MM.1S (cell line): ENCODE results near the gene PLEKHG1.

Source experiments
- DNase-seq: peaks from one replicate; pipeline ENCODE4 v3.0.0-alpha.2; 2015
- H2AFZ ChIP-seq: fragments of 300-600 bp; sonication (generic); 2 replicates; pipeline ENCODE4 v1.6.0; 2016; ENCODE audit warnings: antibody characterized with exemption, low read length
- H3F3A ChIP-seq: fragments of 300-600 bp; sonication (generic); 2 replicates; pipeline ENCODE4 v1.6.1; 2016; ENCODE audit warnings: mild to moderate bottlenecking, antibody characterized with exemption, low read length, moderate library complexity, mixed read lengths; ENCODE audit not compliant: insufficient read depth
- H3K27ac ChIP-seq: fragments of 300-600 bp; sonication (generic); 2 replicates; pipeline ENCODE4 v1.5.1; 2016; ENCODE audit warnings: mild to moderate bottlenecking, low read length
- H3K27me3 ChIP-seq: fragments of 300-600 bp; sonication (generic); replicated peaks from 2 replicates; pipeline ENCODE4 v1.6.0; 2016; ENCODE audit warnings: low read length; ENCODE audit not compliant: insufficient read depth
- H3K36me3 ChIP-seq: fragments of 300-600 bp; sonication (generic); replicated peaks from 2 replicates; pipeline ENCODE4 v1.6.1; 2016; ENCODE audit warnings: mild to moderate bottlenecking, low read length, mixed read lengths; ENCODE audit not compliant: insufficient read depth
- H3K4me1 ChIP-seq: fragments of 300-600 bp; sonication (generic); 2 replicates; pipeline ENCODE4 v1.6.1; 2016; ENCODE audit warnings: low read length, mixed read lengths
- H3K4me2 ChIP-seq: fragments of 300-600 bp; sonication (generic); 2 replicates; pipeline ENCODE4 v1.6.0; 2016; ENCODE audit warnings: low read depth, low read length
- H3K4me3 ChIP-seq: fragments of 300-600 bp; sonication (generic); 2 replicates; pipeline ENCODE4 v1.5.1; 2016; ENCODE audit warnings: low read length, mixed read lengths
- H3K79me2 ChIP-seq: fragments of 300-600 bp; sonication (generic); 2 replicates; pipeline ENCODE4 v1.6.1; 2016; ENCODE audit warnings: mixed run types, low read length, mixed read lengths
- H3K9ac ChIP-seq: fragments of 300-600 bp; sonication (generic); 2 replicates; pipeline ENCODE4 v1.6.1; 2016; ENCODE audit warnings: low read length, mixed read lengths
- H3K9me2 ChIP-seq: fragments of 300-600 bp; sonication (generic); replicated peaks from 2 replicates; pipeline ENCODE4 v1.6.1; 2016; ENCODE audit warnings: mild to moderate bottlenecking, low read length, mixed read lengths; ENCODE audit not compliant: insufficient read depth
- H3K9me3 ChIP-seq: fragments of 300-600 bp; sonication (generic); replicated peaks from 2 replicates; pipeline ENCODE4 v1.6.1; 2016; ENCODE audit warnings: mild to moderate bottlenecking, low read length, mixed read lengths; ENCODE audit not compliant: insufficient read depth
- H4K20me1 ChIP-seq: fragments of 300-600 bp; sonication (generic); 2 replicates; pipeline ENCODE4 v1.6.1; 2016; ENCODE audit warnings: mild to moderate bottlenecking, low read length, moderate library complexity, mixed read lengths; ENCODE audit not compliant: insufficient read depth
- EZH2 ChIP-seq: fragments of 300-600 bp; sonication (generic); optimal IDR thresholded peaks from 2 replicates; pipeline ENCODE3; 2017; ENCODE audit warnings: low read depth, mild to moderate bottlenecking, antibody characterized with exemption, low read length, mixed read lengths
- EZH2phosphoT487 ChIP-seq: fragments of 300-600 bp; sonication (generic); IDR thresholded peaks from 2 replicates; pipeline ENCODE4 v1.6.1; 2018; ENCODE audit warnings: antibody characterized with exemption, low read length
- TF ChIP-seq, protein P1 (sequence below): fragments of 300-600 bp; sonication (generic); IDR thresholded peaks from 2 replicates; pipeline ENCODE4 v1.5.1; 2016; ENCODE audit warnings: antibody characterized with exemption, low read length, mixed read lengths

PLEKHG1 gene

DNA sequence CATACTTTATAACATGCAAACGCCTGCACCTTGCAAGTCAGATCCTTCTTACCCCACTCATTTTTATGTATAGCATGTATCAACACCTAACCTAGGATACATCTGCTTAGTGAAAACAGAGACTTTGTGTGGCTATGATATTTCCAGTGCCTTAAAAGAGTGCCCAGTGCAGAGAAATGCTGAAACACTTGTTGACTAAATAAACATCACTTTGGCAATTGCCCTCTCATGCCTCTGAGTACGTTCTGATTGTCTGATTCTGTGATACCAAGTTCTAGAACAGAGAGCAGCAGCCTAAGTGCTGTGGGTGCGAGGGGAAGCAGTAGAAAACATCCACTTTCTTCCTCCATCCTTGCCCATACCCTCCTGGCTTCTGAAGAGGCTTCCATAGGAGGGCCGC is 13.6 kb downstream of the PLEKHG1 start:
- Histone ChIP-seq H3K36me3 (no peaks in the 10 kb centered on the region), H3F3A (no peaks in the 10 kb centered on the region), H3K9me2 (no peaks in the 10 kb centered on the region), H3K27me3 (no peaks in the 10 kb centered on the region), H3K4me2 (no peak overlapping the region), H3K9me3 (no peaks in the 10 kb centered on the region), H3K9ac (no peak overlapping the region), H3K27ac (no peak overlapping the region), H2AFZ (no peak overlapping the region), H4K20me1 (no peaks in the 10 kb centered on the region), H3K4me1 (no peaks in the 10 kb centered on the region), H3K4me3 (no peak overlapping the region), H3K79me2 (no peaks in the 10 kb centered on the region)
- TF ChIP-seq, protein P1, sequence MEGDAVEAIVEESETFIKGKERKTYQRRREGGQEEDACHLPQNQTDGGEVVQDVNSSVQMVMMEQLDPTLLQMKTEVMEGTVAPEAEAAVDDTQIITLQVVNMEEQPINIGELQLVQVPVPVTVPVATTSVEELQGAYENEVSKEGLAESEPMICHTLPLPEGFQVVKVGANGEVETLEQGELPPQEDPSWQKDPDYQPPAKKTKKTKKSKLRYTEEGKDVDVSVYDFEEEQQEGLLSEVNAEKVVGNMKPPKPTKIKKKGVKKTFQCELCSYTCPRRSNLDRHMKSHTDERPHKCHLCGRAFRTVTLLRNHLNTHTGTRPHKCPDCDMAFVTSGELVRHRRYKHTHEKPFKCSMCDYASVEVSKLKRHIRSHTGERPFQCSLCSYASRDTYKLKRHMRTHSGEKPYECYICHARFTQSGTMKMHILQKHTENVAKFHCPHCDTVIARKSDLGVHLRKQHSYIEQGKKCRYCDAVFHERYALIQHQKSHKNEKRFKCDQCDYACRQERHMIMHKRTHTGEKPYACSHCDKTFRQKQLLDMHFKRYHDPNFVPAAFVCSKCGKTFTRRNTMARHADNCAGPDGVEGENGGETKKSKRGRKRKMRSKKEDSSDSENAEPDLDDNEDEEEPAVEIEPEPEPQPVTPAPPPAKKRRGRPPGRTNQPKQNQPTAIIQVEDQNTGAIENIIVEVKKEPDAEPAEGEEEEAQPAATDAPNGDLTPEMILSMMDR = no peak
- TF ChIP-seq EZH2phosphoT487 = no peak
- no peak for TF ChIP-seq EZH2
- DNase-seq = no peak

DNA sequence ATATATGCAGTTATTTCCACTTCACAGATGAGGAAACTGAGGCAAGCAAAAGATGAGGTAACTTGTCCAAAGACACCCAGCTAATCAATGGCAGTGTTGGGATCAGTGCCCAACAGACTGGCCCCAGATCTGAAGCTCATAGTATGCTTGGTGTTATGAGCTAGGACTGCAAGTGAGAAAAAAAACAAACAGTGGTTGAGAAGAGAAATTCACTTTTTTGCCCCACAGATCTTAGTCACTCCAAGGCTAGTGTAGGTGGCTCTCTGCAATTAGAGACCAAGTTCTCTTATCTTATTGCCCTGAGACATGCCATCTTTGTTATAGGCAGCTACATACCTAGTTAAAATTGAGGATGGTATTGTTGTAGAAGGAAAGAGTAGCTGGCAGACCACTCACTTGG is 16.3 kb downstream of the PLEKHG1 start:
- no peaks in the 10 kb centered on the region for H3K79me2 ChIP-seq
- no peak overlapping the region for H3K27ac ChIP-seq
- no peaks in the 10 kb centered on the region for H3F3A ChIP-seq
- DNase-seq = no peak
- H4K20me1 ChIP-seq = no peaks in the 10 kb centered on the region
- no peaks in the 10 kb centered on the region for H3K4me1 ChIP-seq
- no peaks in the 10 kb centered on the region for H3K9me2 ChIP-seq
- no peaks in the 10 kb centered on the region for H3K27me3 ChIP-seq
- no peaks in the 10 kb centered on the region for H3K9me3 ChIP-seq
- no peak overlapping the region for H3K9ac ChIP-seq
- H3K4me2 ChIP-seq = no peak overlapping the region
- H3K36me3 ChIP-seq = no peaks in the 10 kb centered on the region
- no peak for TF ChIP-seq EZH2
- TF ChIP-seq, protein P1 = no peak
- TF ChIP-seq EZH2phosphoT487 = no peak
- no peak overlapping the region for H2AFZ ChIP-seq
- H3K4me3 ChIP-seq = no peak overlapping the region

DNA sequence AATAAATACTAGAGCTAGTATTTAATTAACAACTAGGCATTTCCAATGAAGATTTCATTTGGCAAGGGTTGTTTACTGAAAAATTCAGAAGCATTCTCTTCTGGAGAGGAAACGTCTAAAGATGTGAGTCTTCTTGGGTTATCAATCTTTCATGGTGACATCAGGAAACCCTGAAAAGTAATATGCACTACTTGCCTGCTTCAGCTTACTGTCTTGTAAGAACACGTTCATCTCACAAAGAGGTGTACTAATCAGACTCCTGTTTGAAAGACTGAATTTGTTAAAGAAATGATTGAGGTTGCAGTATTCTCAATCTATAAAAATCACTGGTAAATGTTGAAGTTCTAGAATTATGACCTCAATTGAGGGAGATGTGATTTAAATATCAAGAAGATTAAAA is 16.9 kb downstream of the PLEKHG1 start:
- Histone ChIP-seq H4K20me1 (no peaks in the 10 kb centered on the region), H3K4me1 (no peaks in the 10 kb centered on the region), H3F3A (no peaks in the 10 kb centered on the region), H3K9me2 (no peaks in the 10 kb centered on the region), H3K4me2 (no peak overlapping the region), H3K36me3 (no peaks in the 10 kb centered on the region), H3K79me2 (no peaks in the 10 kb centered on the region), H3K9ac (no peak overlapping the region), H2AFZ (no peak overlapping the region), H3K27ac (no peak overlapping the region), H3K27me3 (no peaks in the 10 kb centered on the region), H3K4me3 (no peak overlapping the region), H3K9me3 (no peaks in the 10 kb centered on the region)
- no peak for DNase-seq
- TF ChIP-seq EZH2 = no peak
- TF ChIP-seq, protein P1 = no peak
- TF ChIP-seq EZH2phosphoT487 = no peak
